Activated naive CD4-positive, alpha-beta T cell treated with anti-CD3 and anti-CD28 coated beads for 36 hours (primary cell): ENCODE measurements around the gene UVSSA. TPM values are rescaled to one million over a fixed set of nuclear protein-coding genes. Genes with fewer than 3 reads are reported as not detected.
"Not testable (repeated sequence)": the region's sequence is repeated elsewhere in the genome, so short reads cannot be mapped to it uniquely, and the experiment has no call there.

Experiments used
- CTCF ChIA-PET: fragments of 350-600 bp; sonication (Branson Sonifier 250); formaldehyde crosslinking; loops from one replicate; lab custom pipeline; 2021; ENCODE audit warnings: antibody characterized with exemption; lab: Charles Lee
- DNase-seq: peaks from one replicate; pipeline ENCODE4 v3.0.0-alpha.2; 2020
- H3K27ac Mint-ChIP-seq: one replicate; pipeline ENCODE4 v1.8.0; 2021; ENCODE audit warnings: mild to moderate bottlenecking, mixed read lengths
- H3K27me3 Mint-ChIP-seq: one replicate; pipeline ENCODE4 v1.8.0; 2021; ENCODE audit warnings: low read depth, mixed read lengths
- H3K36me3 Mint-ChIP-seq: one replicate; pipeline ENCODE4 v1.8.0; 2021; ENCODE audit warnings: low read depth, mixed read lengths
- H3K4me1 Mint-ChIP-seq: one replicate; pipeline ENCODE4 v1.8.0; 2021; ENCODE audit warnings: low read depth, mixed read lengths
- H3K4me3 Mint-ChIP-seq: one replicate; pipeline ENCODE4 v1.8.0; 2021; ENCODE audit warnings: mild to moderate bottlenecking, moderate library complexity, mixed read lengths
- H3K9me3 Mint-ChIP-seq: one replicate; pipeline ENCODE4 v1.8.0; 2021; ENCODE audit warnings: mixed read lengths
- intact Hi-C: fragments of 100-400 bp; cut with micrococcal nuclease; formaldehyde crosslinking; loops from one replicate; pipeline ENCODE4 v1.15.1; 2023
- total RNA-seq, 2 experiments: library from RNA; stranded (reverse); gene quantifications; one replicate each; pipeline ENCODE4 v1.2.3, GENCODE V29; 2021

UVSSA gene
- total RNA-seq, 2 experiments from 2014 or later: 20.0 to 24.3 TPM

DNA sequence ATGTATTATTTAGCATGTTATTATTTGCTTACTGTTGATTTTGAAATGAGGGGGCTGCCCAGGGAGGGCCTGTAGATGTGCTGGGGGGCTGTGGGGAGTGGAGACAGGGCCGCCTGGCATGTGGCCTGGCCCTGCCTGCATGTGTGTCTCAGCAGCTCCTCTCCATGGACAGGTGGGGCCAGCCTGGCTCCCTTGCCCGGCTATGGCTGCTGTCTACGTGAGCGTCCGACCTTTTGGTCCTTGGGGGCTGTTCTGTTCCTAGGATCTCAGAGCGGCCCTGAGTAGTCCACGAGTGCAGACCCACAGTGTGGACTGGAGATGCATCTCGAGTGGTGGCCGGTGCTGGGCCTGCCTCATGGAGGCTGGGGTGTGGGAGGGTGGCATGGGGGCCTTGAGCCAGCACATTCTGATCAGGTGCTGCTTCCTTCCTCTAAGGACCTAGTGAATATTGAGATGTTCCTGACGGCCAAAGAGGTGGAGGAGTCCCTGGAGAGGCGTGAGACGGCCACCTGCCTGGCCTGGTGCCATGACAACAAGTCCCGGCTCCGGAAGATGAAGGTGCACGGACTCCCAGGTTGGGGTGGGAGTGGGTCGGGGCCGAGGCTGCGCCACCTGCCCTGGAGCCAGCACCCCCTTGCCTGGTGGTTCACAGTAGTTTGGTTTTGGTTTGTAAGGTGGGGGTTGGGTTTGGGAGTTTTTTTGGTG, 24.9 kb upstream of the UVSSA start:
- intact Hi-C loops: no loop called here
- Mint-ChIP-seq H3K4me1 (peaks cover 5% of the 10 kb centered on the region), H3K4me3 (no peak overlapping the region), H3K9me3 (no peaks in the 10 kb centered on the region), H3K36me3 (peaks cover 23% of the 10 kb centered on the region), H3K27ac (no peak overlapping the region), H3K27me3 (no peaks in the 10 kb centered on the region)
- DNase-seq: no peak
- CTCF ChIA-PET: interaction anchor here (0.6 kb wide), 1 partner anchor 30 kb away, joined by 7 read pairs; no protein-coding TSS in a partner anchor

DNA sequence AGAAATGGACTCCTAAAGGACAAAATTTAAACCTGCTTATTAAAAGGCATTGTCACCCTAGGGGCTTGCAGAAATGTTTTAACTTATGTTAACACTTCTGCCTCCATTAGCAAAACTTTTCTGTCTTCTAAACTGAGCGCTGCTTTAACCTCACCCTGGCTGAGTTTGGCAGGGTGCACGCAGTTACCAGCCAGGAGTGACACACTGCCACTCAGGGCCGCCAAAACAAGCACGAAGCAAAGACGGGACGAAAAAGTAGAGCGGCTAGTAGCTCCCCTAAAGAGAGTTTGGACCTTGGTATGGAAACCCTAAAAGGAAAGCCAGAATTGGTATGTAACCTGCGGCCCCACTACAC, 23.8 kb upstream of the UVSSA start:
- Mint-ChIP-seq H3K27me3 (no peaks in the 10 kb centered on the region), H3K4me3 (no peak overlapping the region), H3K4me1 (no peaks in the 10 kb centered on the region), H3K36me3 (peaks cover 17% of the 10 kb centered on the region), H3K9me3 (no peaks in the 10 kb centered on the region), H3K27ac (no peak overlapping the region)
- intact Hi-C loops: no loop called here
- CTCF ChIA-PET: no interaction called here
- DNase-seq: no peak

DNA sequence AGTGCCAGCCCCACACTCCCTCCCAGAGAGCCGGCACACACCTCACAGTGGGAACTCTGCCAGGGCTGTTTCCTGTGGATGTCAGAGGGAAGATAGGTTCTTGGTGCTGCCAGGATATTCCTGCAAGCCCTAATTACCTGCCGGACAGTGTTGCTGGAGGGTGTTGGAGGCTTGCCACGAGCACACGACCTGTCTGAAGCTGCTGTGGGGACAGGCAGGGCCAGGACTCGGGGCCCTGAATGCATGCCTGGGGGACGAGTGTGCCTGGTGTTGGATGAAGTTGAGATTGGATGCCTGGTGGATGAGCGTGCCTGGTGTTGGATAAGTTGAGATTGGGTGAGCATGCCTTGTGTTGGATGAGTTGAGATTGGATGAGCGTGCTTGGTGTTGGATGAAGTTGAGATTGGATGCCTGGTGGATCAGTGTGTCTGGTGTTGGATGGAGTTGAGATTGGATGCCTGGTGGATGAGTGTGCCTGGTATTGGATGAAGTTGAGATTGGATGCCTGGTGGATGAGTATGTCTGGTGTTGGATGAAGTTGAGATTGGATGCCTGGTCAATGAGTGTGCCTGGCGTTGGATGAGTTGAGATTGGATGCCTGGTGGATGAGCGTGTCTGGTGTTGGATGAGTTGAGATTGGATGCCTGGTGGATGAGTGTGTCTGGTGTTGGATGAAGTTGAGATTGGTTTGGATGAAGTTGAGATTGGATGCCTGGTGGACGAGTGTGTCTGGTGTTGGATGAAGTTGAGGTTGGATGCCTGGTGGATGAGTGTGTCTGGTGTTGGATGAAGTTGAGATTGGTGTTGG, 23.2 kb upstream of the UVSSA start:
- Mint-ChIP-seq H3K36me3 (peaks cover 12% of the 10 kb centered on the region), H3K27me3 (no peaks in the 10 kb centered on the region), H3K27ac (no peak overlapping the region), H3K4me1 (peaks cover under 1% of the 10 kb centered on the region), H3K4me3 (no peak overlapping the region), H3K9me3 (no peaks in the 10 kb centered on the region)
- CTCF ChIA-PET: no interaction called here
- no peak for DNase-seq
- intact Hi-C loops: no loop called here

GRCh38 chr4:1324443-1325175, 22.4 kb upstream of the UVSSA start:
- H3K4me3 Mint-ChIP-seq, H3K27me3 Mint-ChIP-seq, H3K9me3 Mint-ChIP-seq, H3K4me1 Mint-ChIP-seq, H3K27ac Mint-ChIP-seq, CTCF ChIA-PET, intact Hi-C loops, DNase-seq: not testable (repeated sequence)
- peaks cover 18% of the 10 kb centered on the region for H3K36me3 Mint-ChIP-seq

- peaks cover 19% of the 10 kb centered on the region for H3K36me3 Mint-ChIP-seq
- no peaks in the 10 kb centered on the region for H3K27me3 Mint-ChIP-seq
- no peak overlapping the region for H3K4me3 Mint-ChIP-seq
- peaks cover 13% of the 10 kb centered on the region for H3K4me1 Mint-ChIP-seq
- intact Hi-C loops: no loop called here
- no peaks in the 10 kb centered on the region for H3K9me3 Mint-ChIP-seq
- no peak overlapping the region for H3K27ac Mint-ChIP-seq
- DNase-seq: no peak
- CTCF ChIA-PET: no interaction called here
Measured at GRCh38 chr4:1325176-1325480, 21.9 kb upstream of the UVSSA start.

- Mint-ChIP-seq H3K4me3 (no peak overlapping the region), H3K27ac (no peak overlapping the region), H3K4me1 (peaks cover 21% of the 10 kb centered on the region), H3K36me3 (peaks cover 22% of the 10 kb centered on the region), H3K9me3 (no peaks in the 10 kb centered on the region), H3K27me3 (no peaks in the 10 kb centered on the region)
- CTCF ChIA-PET: no interaction called here
- intact Hi-C loops: no loop called here
- no peak for DNase-seq
Measured at GRCh38 chr4:1325681-1326635, 21.1 kb upstream of the UVSSA start.

GRCh38 chr4:1326751-1327525, 20.1 kb upstream of the UVSSA start:
- no peak for DNase-seq
- H3K4me3 Mint-ChIP-seq: no peak overlapping the region
- CTCF ChIA-PET: no interaction called here
- H3K9me3 Mint-ChIP-seq: no peaks in the 10 kb centered on the region
- intact Hi-C loops: no loop called here
- no peaks in the 10 kb centered on the region for H3K27me3 Mint-ChIP-seq
- peaks cover 28% of the 10 kb centered on the region for H3K4me1 Mint-ChIP-seq
- no peak overlapping the region for H3K27ac Mint-ChIP-seq
- H3K36me3 Mint-ChIP-seq: peaks cover 17% of the 10 kb centered on the region

- no peak overlapping the region for H3K27ac Mint-ChIP-seq
- no peaks in the 10 kb centered on the region for H3K27me3 Mint-ChIP-seq
- intact Hi-C loops: no loop called here
Measured at GRCh38 chr4:1327526-1328266, 19.3 kb upstream of the UVSSA start.

DNA sequence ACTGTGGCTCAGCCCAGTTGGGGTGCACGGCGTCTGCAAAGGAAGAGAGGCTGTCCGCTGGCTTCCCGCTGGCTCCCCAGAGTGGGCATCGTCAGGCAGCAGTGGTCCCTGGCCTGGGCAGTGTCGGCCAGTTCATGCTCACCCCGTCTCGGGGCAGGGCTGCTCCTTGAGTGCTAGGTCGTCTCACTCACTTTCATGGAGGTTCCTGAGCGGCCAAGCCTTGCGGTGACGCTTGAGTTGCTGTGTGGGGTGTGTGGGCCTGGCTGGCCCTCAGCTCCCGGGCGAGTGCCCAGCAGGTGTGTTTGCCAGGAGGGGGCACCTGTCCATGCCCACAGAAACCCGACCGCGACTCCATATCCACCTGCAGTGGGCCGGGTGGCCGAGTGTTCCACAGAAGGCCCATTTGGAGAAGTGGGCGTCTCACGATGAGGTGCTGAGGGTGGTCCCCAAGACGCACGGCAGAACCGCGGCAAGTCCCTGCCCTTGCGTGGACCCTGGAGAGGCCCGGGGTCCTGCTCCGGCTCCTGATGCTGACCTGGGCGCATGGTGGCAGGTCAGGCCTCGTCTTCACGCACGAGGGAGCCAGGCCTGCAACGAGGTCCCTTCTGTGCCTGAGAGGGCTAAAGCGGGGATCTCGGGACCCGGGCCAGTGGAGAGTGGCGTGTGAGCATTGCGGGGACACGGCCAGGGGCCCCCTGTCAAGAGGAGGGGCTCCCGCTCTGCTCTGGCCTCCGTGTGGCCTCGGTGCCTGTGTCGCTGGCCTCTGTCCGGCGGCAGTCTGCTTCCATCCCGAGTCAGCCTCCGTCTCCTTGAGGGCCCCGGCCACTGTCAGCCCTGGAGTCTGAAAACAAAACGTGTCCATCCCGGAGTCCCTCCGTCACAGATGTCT, 18.5 kb upstream of the UVSSA start:
- H3K4me1 Mint-ChIP-seq: peaks cover 28% of the 10 kb centered on the region
- no peaks in the 10 kb centered on the region for H3K27me3 Mint-ChIP-seq
- CTCF ChIA-PET: interaction anchor here (1.8 kb wide), 1 partner anchor 198 kb away, joined by 5 read pairs; no protein-coding TSS in a partner anchor
- intact Hi-C loops: no loop called here
- no peak overlapping the region for H3K27ac Mint-ChIP-seq
- DNase-seq: no peak
- H3K9me3 Mint-ChIP-seq: no peaks in the 10 kb centered on the region
- H3K4me3 Mint-ChIP-seq: no peak overlapping the region
- H3K36me3 Mint-ChIP-seq: peaks cover 15% of the 10 kb centered on the region

More at GRCh38 chr4:1327526-1328266, 19.3 kb upstream of the UVSSA start:
- H3K4me3 Mint-ChIP-seq: no peak overlapping the region
- peaks cover 15% of the 10 kb centered on the region for H3K36me3 Mint-ChIP-seq
- peaks cover 28% of the 10 kb centered on the region for H3K4me1 Mint-ChIP-seq
- DNase-seq: no peak
- CTCF ChIA-PET: no interaction called here
- H3K9me3 Mint-ChIP-seq: no peaks in the 10 kb centered on the region
